Trophoblast cell (in vitro differentiated cells and primary cell): Measurements from ENCODE around the gene TSPAN9.

Experiments
- DNase-seq, 2 donors: peaks; one replicate each; pipeline ENCODE4 v3.0.0-alpha.2; 2016
- H2AFZ ChIP-seq: 2 replicates; pipeline ENCODE4 v1.6.1; 2013; ENCODE audit warnings: low read length, moderate library complexity, mild to moderate bottlenecking; ENCODE audit not compliant: insufficient read depth, poor library complexity
- H2AK5ac ChIP-seq: 2 replicates; pipeline ENCODE4 v1.6.1; 2013; ENCODE audit warnings: mild to moderate bottlenecking, low read length
- H2BK120ac ChIP-seq: 2 replicates; pipeline ENCODE4 v1.6.1; 2013; ENCODE audit warnings: low read length, mild to moderate bottlenecking, moderate library complexity; ENCODE audit not compliant: insufficient read depth, poor library complexity
- H2BK12ac ChIP-seq: 2 replicates; pipeline ENCODE4 v1.6.1; 2013; ENCODE audit warnings: mild to moderate bottlenecking, low read length, moderate library complexity
- H2BK5ac ChIP-seq: 2 replicates; pipeline ENCODE4 v1.6.1; 2013; ENCODE audit warnings: low read length, low read depth, moderate library complexity, mild to moderate bottlenecking; ENCODE audit not compliant: poor library complexity
- H3K14ac ChIP-seq: 2 replicates; pipeline ENCODE4 v1.6.1; 2013; ENCODE audit warnings: mild to moderate bottlenecking, low read length
- H3K18ac ChIP-seq: 2 replicates; pipeline ENCODE4 v1.6.1; 2013; ENCODE audit warnings: mild to moderate bottlenecking, low read length
- H3K23ac ChIP-seq: 2 replicates; pipeline ENCODE4 v1.6.1; 2013; ENCODE audit warnings: low read length
- H3K27ac ChIP-seq: 2 replicates; pipeline ENCODE4 v1.5.1; 2013; ENCODE audit warnings: low read depth, mild to moderate bottlenecking, inconsistent platforms, low read length, moderate library complexity
- H3K27me3 ChIP-seq: 2 replicates; pipeline ENCODE4 v1.6.1; 2013; ENCODE audit warnings: inconsistent platforms, mild to moderate bottlenecking, low read length, moderate library complexity; ENCODE audit not compliant: insufficient read depth
- H3K36me3 ChIP-seq, 2 experiments: 1 replicate in 1 of 2; 2 replicates in 1 of 2; pipeline ENCODE4 v1.6.1; 2013; ENCODE audit warnings: low read length in 2 of 2, mild to moderate bottlenecking in 2 of 2, moderate library complexity in 1 of 2; ENCODE audit not compliant: insufficient read depth in 2 of 2, control insufficient read depth in 1 of 2
- H3K4ac ChIP-seq: 2 replicates; pipeline ENCODE4 v1.6.1; 2013; ENCODE audit warnings: low read depth, mild to moderate bottlenecking, low read length, moderate library complexity
- H3K4me1 ChIP-seq, 2 experiments: 1 replicate in 1 of 2; 2 replicates in 1 of 2; pipeline ENCODE4 v1.6.1; 2013; ENCODE audit warnings: low read length in 2 of 2, mild to moderate bottlenecking in 2 of 2, moderate library complexity in 1 of 2; ENCODE audit not compliant: insufficient read depth in 2 of 2, control insufficient read depth in 1 of 2
- H3K4me2 ChIP-seq: 2 replicates; pipeline ENCODE4 v1.6.1; 2013; ENCODE audit warnings: inconsistent platforms, mild to moderate bottlenecking, low read length, moderate library complexity
- H3K4me3 ChIP-seq: 2 replicates; pipeline ENCODE4 v1.5.1; 2013; ENCODE audit warnings: mild to moderate bottlenecking, low read depth, low read length, inconsistent platforms
- H3K79me1 ChIP-seq: one replicate; pipeline ENCODE4 v1.6.1; 2013; ENCODE audit warnings: low read length
- H3K79me2 ChIP-seq: 2 replicates; pipeline ENCODE4 v1.6.1; 2013; ENCODE audit warnings: low read length, mild to moderate bottlenecking; ENCODE audit not compliant: control insufficient read depth, insufficient read depth, poor library complexity
- H3K9ac ChIP-seq: 2 replicates; pipeline ENCODE4 v1.6.1; 2013; ENCODE audit warnings: mild to moderate bottlenecking, low read length
- H3K9me3 ChIP-seq: 2 replicates; pipeline ENCODE4 v1.6.1; 2013; ENCODE audit warnings: low read depth, mild to moderate bottlenecking, control low read depth, inconsistent platforms, low read length; ENCODE audit not compliant: insufficient read depth
- H4K12ac ChIP-seq: 2 replicates; pipeline ENCODE4 v1.6.1; 2013; ENCODE audit warnings: low read depth, mild to moderate bottlenecking, low read length, moderate library complexity
- H4K8ac ChIP-seq: 2 replicates; pipeline ENCODE4 v1.6.1; 2013; ENCODE audit warnings: low read depth, mild to moderate bottlenecking, low read length, moderate library complexity
- H4K91ac ChIP-seq: one replicate; pipeline ENCODE4 v1.6.1; 2013; ENCODE audit warnings: low read depth, mild to moderate bottlenecking, low read length, moderate library complexity
- WGBS: extraction: QIAGEN DNeasy Blood & Tissue Kit; methylation state at CpG from one replicate; pipeline ENCODE4 v1.1.7; 2013; ENCODE audit warnings: missing lambda C conversion rate; ENCODE audit not compliant: insufficient read length, insufficient coverage; ENCODE audit errors: extremely low coverage; 5-methylcytosine and 5-hydroxymethylcytosine counted together

TSPAN9 gene

DNA sequence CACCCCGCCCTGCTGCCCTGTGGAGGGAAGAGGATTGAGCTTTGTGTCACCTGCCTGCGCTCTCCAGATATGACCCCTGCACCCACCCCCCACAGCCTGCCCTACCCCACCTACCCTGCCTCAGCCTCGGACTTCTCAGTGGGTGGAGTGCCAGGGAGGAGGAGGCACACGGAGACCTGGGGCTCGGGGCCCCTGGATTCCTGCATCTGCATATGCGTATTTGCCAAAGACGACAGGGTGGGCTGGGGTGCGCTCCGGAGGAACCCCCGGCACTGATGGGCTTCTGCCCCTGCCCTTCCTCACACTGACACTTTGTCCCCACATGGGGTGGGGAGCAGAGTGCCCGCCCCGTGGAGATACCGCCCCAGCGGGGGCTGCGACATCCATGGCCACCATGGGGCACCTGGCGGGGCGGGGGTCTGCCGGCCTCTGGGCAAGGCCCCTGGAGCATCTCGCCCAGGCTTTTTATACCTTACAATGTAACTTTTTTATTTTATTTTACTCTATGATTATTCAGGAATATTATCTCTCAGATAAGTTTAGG is 206.0 kb downstream of the TSPAN9 start:
- DNase-seq, result no peak
- Histone ChIP-seq H3K27ac (no peak overlapping the region), H3K79me1 (no peaks in the 10 kb centered on the region), H4K12ac (no peak overlapping the region), H4K91ac (no peak overlapping the region), H3K14ac (no peak overlapping the region), H4K8ac (no peak overlapping the region), H2AK5ac (no peak overlapping the region), H3K27me3 (no peaks in the 10 kb centered on the region), H2AFZ (no peak overlapping the region), H3K79me2 (no peaks in the 10 kb centered on the region), H2BK12ac (no peak overlapping the region), H3K4me3 (no peak overlapping the region), H3K4ac (no peak overlapping the region), H3K18ac (no peak overlapping the region), H2BK5ac (no peak overlapping the region), H3K4me2 (no peak overlapping the region), H3K23ac (no peak overlapping the region), H3K36me3 (peaks cover 8% of the 10 kb centered on the region in 2 experiments), H3K4me1 (peaks cover 0 to 2% of the 10 kb centered on the region in 2 experiments), H2BK120ac (no peak overlapping the region), H3K9ac (no peak overlapping the region), H3K9me3 (no peaks in the 10 kb centered on the region)
- WGBS, result no CpG with 5 or more reads among the region's 19 CpGs

DNA sequence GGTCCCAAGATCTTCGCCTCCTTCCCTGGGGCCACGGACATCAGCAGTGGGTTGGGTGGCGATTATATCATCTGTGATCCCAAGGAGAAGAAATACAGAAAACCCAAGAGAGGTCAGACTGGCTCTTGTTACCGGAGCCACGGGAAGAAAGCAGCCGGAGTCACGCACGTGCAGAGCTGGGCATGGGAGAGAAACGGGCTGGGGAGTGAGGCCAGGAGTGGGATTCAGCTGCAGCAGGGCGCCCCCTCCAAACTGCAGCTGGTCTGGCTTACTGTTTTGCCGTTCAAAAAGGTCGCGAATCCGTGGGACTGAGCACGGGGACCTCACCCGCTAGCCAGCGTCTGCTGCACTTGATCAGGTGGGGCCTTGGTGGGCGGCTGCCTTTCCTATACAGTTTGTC is 207.2 kb downstream of the TSPAN9 start:
- whole genome bisulfite sequencing, result no CpG with 5 or more reads among the region's 18 CpGs
- H3K4ac ChIP-seq, result no peak overlapping the region
- no peaks in the 10 kb centered on the region for H3K9me3 ChIP-seq
- H4K12ac ChIP-seq, result no peak overlapping the region
- peaks cover 8% of the 10 kb centered on the region in 2 experiments for H3K36me3 ChIP-seq
- H4K8ac ChIP-seq, result no peak overlapping the region
- no peak overlapping the region for H3K23ac ChIP-seq
- no peaks in the 10 kb centered on the region for H3K79me2 ChIP-seq
- no peak overlapping the region for H2AFZ ChIP-seq
- no peak overlapping the region for H2AK5ac ChIP-seq
- no peak overlapping the region for H2BK12ac ChIP-seq
- H3K79me1 ChIP-seq, result no peaks in the 10 kb centered on the region
- no peak overlapping the region for H4K91ac ChIP-seq
- H3K27me3 ChIP-seq, result no peaks in the 10 kb centered on the region
- no peak overlapping the region for H3K4me2 ChIP-seq
- H3K9ac ChIP-seq, result no peak overlapping the region
- no peak overlapping the region for H2BK5ac ChIP-seq
- no peak overlapping the region for H3K14ac ChIP-seq
- H3K27ac ChIP-seq, result no peak overlapping the region
- no peak overlapping the region for H3K18ac ChIP-seq
- H3K4me3 ChIP-seq, result no peak overlapping the region
- H2BK120ac ChIP-seq, result no peak overlapping the region
- no peak for DNase-seq
- peaks cover 0 to 2% of the 10 kb centered on the region in 2 experiments for H3K4me1 ChIP-seq

- no peak for DNase-seq
- Histone ChIP-seq H3K18ac (no peak overlapping the region), H3K23ac (no peak overlapping the region), H3K4ac (no peak overlapping the region), H2AK5ac (no peak overlapping the region), H2BK120ac (no peak overlapping the region), H4K8ac (no peak overlapping the region), H3K4me1 (peaks cover 0 to 2% of the 10 kb centered on the region in 2 experiments), H3K27ac (no peak overlapping the region), H2AFZ (no peak overlapping the region), H2BK5ac (no peak overlapping the region), H3K79me2 (no peaks in the 10 kb centered on the region), H2BK12ac (no peak overlapping the region), H3K27me3 (no peaks in the 10 kb centered on the region), H3K4me2 (no peak overlapping the region), H3K14ac (no peak overlapping the region), H3K36me3 (peaks cover 8% of the 10 kb centered on the region in 2 experiments), H3K4me3 (no peak overlapping the region), H3K79me1 (no peaks in the 10 kb centered on the region), H3K9ac (no peak overlapping the region), H3K9me3 (no peaks in the 10 kb centered on the region), H4K12ac (no peak overlapping the region), H4K91ac (no peak overlapping the region)
- no CpG with 5 or more reads among the region's 7 CpGs for WGBS
Measured at GRCh38 chr12:3285570-3285969, 208.4 kb downstream of the TSPAN9 start.

DNA sequence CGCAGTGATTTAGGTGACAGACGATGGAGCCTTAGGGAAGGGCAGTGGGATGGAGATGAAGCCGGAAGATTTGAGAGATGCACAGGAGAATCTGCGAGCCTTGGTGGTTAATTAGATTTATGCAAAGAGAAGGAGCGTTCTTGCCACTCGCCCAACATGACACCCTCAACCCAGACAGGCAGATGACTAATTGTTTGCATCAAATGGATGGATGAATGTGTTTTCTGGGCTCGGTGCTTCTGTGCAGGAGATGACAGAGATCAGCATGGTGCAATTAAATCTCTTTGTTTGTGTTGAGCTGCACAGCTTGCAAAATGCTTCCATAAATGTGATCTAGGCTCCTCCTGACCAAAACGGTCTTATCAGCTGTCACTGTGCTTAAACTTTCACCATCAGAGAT is 211.5 kb downstream of the TSPAN9 start:
- Histone ChIP-seq H3K18ac (no peak overlapping the region), H3K9me3 (no peaks in the 10 kb centered on the region), H3K27ac (no peak overlapping the region), H3K23ac (no peak overlapping the region), H3K36me3 (peaks cover 2 to 5% of the 10 kb centered on the region in 2 experiments), H3K9ac (no peak overlapping the region), H2BK120ac (no peak overlapping the region), H3K79me1 (no peaks in the 10 kb centered on the region), H2BK12ac (no peak overlapping the region), H3K4ac (no peak overlapping the region), H3K4me2 (no peak overlapping the region), H4K12ac (no peak overlapping the region), H2BK5ac (no peak overlapping the region), H3K14ac (no peak overlapping the region), H3K79me2 (no peaks in the 10 kb centered on the region), H4K91ac (no peak overlapping the region), H2AK5ac (no peak overlapping the region), H3K4me3 (no peak overlapping the region), H2AFZ (no peak overlapping the region), H4K8ac (no peak overlapping the region), H3K4me1 (no peaks in the 10 kb centered on the region), H3K27me3 (no peaks in the 10 kb centered on the region)
- WGBS, result no CpG with 5 or more reads among the region's 8 CpGs
- no peak for DNase-seq
